Endothelial cell of umbilical vein (primary cell): ENCODE results near the gene ALOX12. TPM values are rescaled to one million over a fixed set of nuclear protein-coding genes. Genes with fewer than 3 reads are reported as not detected.

Experiments used
- BruUV-seq: library from RNA; stranded (reverse); fragments of 400-500 nt; replicated peaks from 2 replicates; lab custom pipeline; 2021; lab: Mats Ljungman, UMichigan
- CTCF ChIA-PET: fragments of 300-600, 350-600 bp; sonication (Branson Sonifier 250); formaldehyde crosslinking; loops from one replicate; lab custom pipeline; 2021; ENCODE audit warnings: antibody characterized with exemption, inconsistent platforms; lab: Charles Lee
- POLR2A ChIA-PET: fragments of 300-600, 350-600 bp; sonication (Branson Sonifier 250); formaldehyde crosslinking; loops from one replicate; lab custom pipeline; 2021; ENCODE audit warnings: antibody characterized with exemption, inconsistent platforms; lab: Charles Lee
- DNase-seq: peaks from one replicate; pipeline ENCODE4 v3.0.0-alpha.2; 2011; ENCODE audit warnings: low read depth, low spot score
- FAIRE-seq: peaks from 2 replicates; lab custom pipeline; 2011; peaks lifted over from hg19 to GRCh38; lab: Jason Lieb, UNC
- H2AFZ ChIP-seq: 2 replicates; pipeline ENCODE4 v1.6.0; 2012; ENCODE audit warnings: low read depth, low read length, control low read depth, inconsistent platforms
- H3K27ac ChIP-seq: 2 replicates; pipeline ENCODE4 v1.5.1; 2011; ENCODE audit warnings: low read depth, mild to moderate bottlenecking, control low read depth, low read length, moderate library complexity; ENCODE audit not compliant: insufficient read depth
- H3K27me3 ChIP-seq, 2 experiments: 2 replicates each; pipeline versions ENCODE4 v1.6.0 to v1.6.1; 2011; ENCODE audit warnings: low read length in 2 of 2, mixed read lengths in 1 of 2; ENCODE audit not compliant: control insufficient read depth in 2 of 2, insufficient read depth in 2 of 2
- H3K36me3 ChIP-seq, 2 experiments: 2 replicates in 1 of 2; 3 replicates in 1 of 2; pipeline ENCODE4 v1.5.1; 2011; ENCODE audit warnings: low read length in 2 of 2, mild to moderate bottlenecking in 1 of 2, moderate library complexity in 1 of 2; ENCODE audit not compliant: control insufficient read depth in 2 of 2, insufficient read depth in 2 of 2; ENCODE audit errors: extremely low read depth in 1 of 2
- H3K4me1 ChIP-seq: 3 replicates; pipeline ENCODE4 v1.5.1; 2011; ENCODE audit warnings: mild to moderate bottlenecking, low read length; ENCODE audit not compliant: control insufficient read depth, insufficient read depth; ENCODE audit errors: extremely low read depth
- H3K4me2 ChIP-seq: 2 replicates; pipeline ENCODE4 v1.6.1; 2011; ENCODE audit warnings: low read length, control low read depth, mixed read lengths; ENCODE audit not compliant: insufficient read depth
- H3K4me3 ChIP-seq, 3 experiments: fragments of 200-600 bp in 1 of 3; sonication (generic), shearing (Covaris generic) in 1 of 3; replicated peaks in 1 of 3; 2 replicates each; pipeline ENCODE4 v1.5.1; 2011 to 2016; ENCODE audit warnings: control low read depth in 3 of 3, low read length in 3 of 3, mild to moderate bottlenecking in 2 of 3, inconsistent platforms in 1 of 3, low read depth in 1 of 3, moderate library complexity in 1 of 3; ENCODE audit not compliant: insufficient read depth in 1 of 3
- H3K79me2 ChIP-seq: 2 replicates; pipeline ENCODE4 v1.6.0; 2012; ENCODE audit warnings: low read length, inconsistent platforms; ENCODE audit not compliant: control insufficient read depth, insufficient read depth
- H3K9ac ChIP-seq: replicated peaks from 2 replicates; pipeline ENCODE3; 2011; ENCODE audit warnings: low read length, control low read depth; ENCODE audit not compliant: insufficient read depth; ENCODE audit errors: extremely low read depth
- H3K9me1 ChIP-seq: replicated peaks from 3 replicates; pipeline ENCODE4 v1.6.0; 2011; ENCODE audit warnings: mild to moderate bottlenecking, low read length; ENCODE audit not compliant: control insufficient read depth, insufficient read depth; ENCODE audit errors: extremely low read depth
- H3K9me3 ChIP-seq: replicated peaks from 2 replicates; pipeline ENCODE4 v1.5.1; 2012; ENCODE audit warnings: low read length, inconsistent platforms; ENCODE audit not compliant: control insufficient read depth, insufficient read depth
- H4K20me1 ChIP-seq: replicated peaks from 2 replicates; pipeline ENCODE3; 2011; ENCODE audit warnings: mild to moderate bottlenecking, low read length; ENCODE audit not compliant: control insufficient read depth, insufficient read depth; ENCODE audit errors: extremely low read depth
- EZH2 ChIP-seq: IDR thresholded peaks from 2 replicates; pipeline ENCODE4 v1.6.1; 2012; ENCODE audit warnings: borderline replicate concordance, low read depth, mild to moderate bottlenecking, moderate library complexity, low read length, inconsistent platforms; ENCODE audit not compliant: severe bottlenecking
- FOS ChIP-seq: IDR thresholded peaks from 2 replicates; pipeline ENCODE4 v1.6.1; 2011; ENCODE audit warnings: mild to moderate bottlenecking, low read length, moderate library complexity, borderline replicate concordance; ENCODE audit not compliant: insufficient read depth
- JUN ChIP-seq: IDR thresholded peaks from 2 replicates; pipeline ENCODE4 v1.6.1; 2011; ENCODE audit warnings: borderline replicate concordance, low read depth; ENCODE audit not compliant: insufficient read length, insufficient read depth
- MYC ChIP-seq: IDR thresholded peaks from one replicate; pipeline ENCODE4 v1.6.1; 2011; ENCODE audit warnings: mild to moderate bottlenecking, low read depth, low read length
- POLR2A ChIP-seq: IDR thresholded peaks from 2 replicates; pipeline ENCODE4 v1.6.1; 2012; ENCODE audit warnings: low read depth, mild to moderate bottlenecking, control low read depth, low read length
- POLR2AphosphoS5 ChIP-seq: IDR thresholded peaks from 2 replicates; pipeline ENCODE4 v1.6.1; 2012; ENCODE audit warnings: low read depth, mild to moderate bottlenecking, control low read depth, low read length, moderate library complexity; ENCODE audit not compliant: insufficient read depth
- dilution Hi-C: fragments of 300-500 bp; cut with MboI; formaldehyde crosslinking; loops from one replicate; pipeline ENCODE4 v1.15.0; 2019; ENCODE audit warnings: low sequenced_read_pairs; ENCODE audit not compliant: extremely low pct_ligation_motif_present
- intact Hi-C: fragments of 100-400 bp; cut with micrococcal nuclease; formaldehyde crosslinking; loops from one replicate; pipeline ENCODE4 v1.10.0; 2022
- polyA plus RNA-seq, 4 experiments: library from polyadenylated mRNA; depleted of rRNA in 3 of 4; stranded (reverse) in 3 of 4; unstranded in 1 of 4; fragments of >200 nt; gene quantifications; 2 replicates each; pipeline versions ENCODE4 v1.2.1 to v1.2.3, GENCODE V29; 2011 to 2012; ENCODE audit warnings: missing spikeins in 1 of 4
- total RNA-seq: library from RNA; stranded (reverse); gene quantifications from 2 replicates; pipeline ENCODE4 v1.2.3, GENCODE V29; 2021
- TF ChIP-seq, protein P1 (sequence below): IDR thresholded peaks from 2 replicates; pipeline ENCODE4 v1.6.1; 2011; ENCODE audit not compliant: insufficient read depth, insufficient read length

ALOX12 gene
- total and polyA plus RNA-seq, 2 donors (not counting 3 experiments of a cell fraction or from before 2014, with no cell fraction given) = not detected

- ChIA-PET CTCF (interaction anchor here (0.6 to 3.6 kb wide), 6 partner anchors 12 to 113 kb away, joined by 3 to 91 read pairs (median 4); partner anchors contain the start of genes RNASEK and SLC16A13), POLR2A (interaction anchor here (0.7 to 3.4 kb wide), 6 partner anchors 9 to 1441 kb away, joined by 3 to 23 read pairs (median 6); partner anchors contain the start of genes RNASEK and SLC16A13)
- peaks cover 26 to 34% of the 10 kb centered on the region in 2 experiments for H3K36me3 ChIP-seq
- no TSS peak for BruUV-seq
- H3K27ac ChIP-seq = peak overlapping the region; percentile 96
- no peaks in the 10 kb centered on the region for H3K27me3 ChIP-seq
- no peaks in the 10 kb centered on the region for H4K20me1 ChIP-seq
- no peaks in the 10 kb centered on the region for H3K9me1 ChIP-seq
- intact Hi-C loops (loop anchor here (2.0 to 10.0 kb wide), 2 partner anchors 271 to 831 kb away; partner anchors contain the start of genes CYB5D1, NAA38 and TMEM88), dilution Hi-C loops (no loop called here)
- H3K4me3 ChIP-seq = peak overlapping the region; percentile 59 to 90 (median 76)
- TF ChIP-seq, protein P1, sequence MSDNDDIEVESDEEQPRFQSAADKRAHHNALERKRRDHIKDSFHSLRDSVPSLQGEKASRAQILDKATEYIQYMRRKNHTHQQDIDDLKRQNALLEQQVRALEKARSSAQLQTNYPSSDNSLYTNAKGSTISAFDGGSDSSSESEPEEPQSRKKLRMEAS = peak; percentile 33
- TF ChIP-seq POLR2A = peak; percentile 78
- no peak for TF ChIP-seq FOS
- TF ChIP-seq POLR2AphosphoS5 = peak; percentile 91
- TF ChIP-seq JUN = no peak
- no peak for TF ChIP-seq MYC
- TF ChIP-seq EZH2 = no peak
- H3K79me2 ChIP-seq = peaks cover 57% of the 10 kb centered on the region
- no peaks in the 10 kb centered on the region for H3K9me3 ChIP-seq
- peak overlapping the region; percentile 100 for H3K9ac ChIP-seq
- no peak overlapping the region for H2AFZ ChIP-seq
- DNase-seq (peak; percentile 100), FAIRE-seq (peak; percentile 94)
- peaks cover 74% of the 10 kb centered on the region for H3K4me1 ChIP-seq
- H3K4me2 ChIP-seq = peak overlapping the region; percentile 79
Observed at GRCh38 chr17:7023576-7024401, 27.9 kb downstream of the ALOX12 start.
